HepG2 (cell line): ENCODE data around the gene KIAA0930. TPM values are rescaled to one million over a fixed set of nuclear protein-coding genes. Genes with fewer than 3 reads are reported as not detected.
"Not testable (repeated sequence)": the region's sequence is repeated elsewhere in the genome, so short reads cannot be mapped to it uniquely, and the experiment has no call there.

Experiments
- ATAC-seq: fragments of 200-7000 bp; cut with Tn5 transposase; 3 replicates; pipeline ENCODE4 v1.9.1; 2020; ENCODE audit warnings: mild to moderate bottlenecking, moderate library complexity
- BruUV-seq: library from RNA; stranded (reverse); fragments of 400-500 nt; replicated peaks from 2 replicates; lab custom pipeline; 2021; lab: Mats Ljungman, UMichigan
- CTCF ChIA-PET: fragments of 300-600 bp; formaldehyde crosslinking; extraction: SDS; loops from one replicate; lab custom pipeline; 2021; ENCODE audit warnings: low total read pairs, inconsistent platforms, low intra/inter-chr PET ratio; lab: Yijun Ruan, JAX
- POLR2A ChIA-PET: fragments of 350-600 bp; sonication (Branson Sonifier 250); formaldehyde crosslinking; loops from one replicate; lab custom pipeline; 2020; ENCODE audit warnings: antibody characterized with exemption, inconsistent platforms; lab: Yijun Ruan, JAX
- DNase-seq: peaks from one replicate; pipeline ENCODE4 v3.0.0-alpha.2; 2015; ENCODE audit warnings: low spot score
- FAIRE-seq: peaks from 3 replicates; lab custom pipeline; 2011; peaks lifted over from hg19 to GRCh38; lab: Jason Lieb, UNC
- H2AFZ ChIP-seq: one replicate; pipeline ENCODE4 v1.6.1; 2011; ENCODE audit warnings: low read length, inconsistent platforms
- H3K27ac ChIP-seq: fragments of 300-600 bp; 3 replicates; pipeline ENCODE4 v1.8.0; 2011; ENCODE audit warnings: mixed run types, mild to moderate bottlenecking, mixed read lengths, low read length, inconsistent platforms; ENCODE audit not compliant: insufficient read depth; ENCODE audit errors: extremely low read length
- H3K27me3 ChIP-seq, 2 experiments: fragments of 200-600 bp in 1 of 2; 2 replicates in 1 of 2; 3 replicates in 1 of 2; pipeline versions ENCODE4 v1.6.0 to v1.8.0; 2011; ENCODE audit warnings: low read length in 2 of 2, mild to moderate bottlenecking in 2 of 2, moderate library complexity in 2 of 2, inconsistent platforms in 1 of 2; ENCODE audit not compliant: insufficient read depth in 2 of 2, control insufficient read depth in 1 of 2
- H3K36me3 ChIP-seq, 2 experiments: fragments of 200-600 bp in 1 of 2; replicated peaks in 1 of 2; 2 replicates in 1 of 2; 3 replicates in 1 of 2; pipeline versions ENCODE4 v1.5.1 to v1.8.0; 2011; ENCODE audit warnings: low read length in 2 of 2, inconsistent platforms in 1 of 2; ENCODE audit not compliant: insufficient read depth in 2 of 2, control insufficient read depth in 1 of 2
- H3K4me1 ChIP-seq: 2 replicates; pipeline ENCODE4 v1.5.1; 2012; ENCODE audit warnings: low read length, inconsistent platforms; ENCODE audit not compliant: insufficient read depth
- H3K4me2 ChIP-seq: 2 replicates; pipeline ENCODE4 v1.6.0; 2011; ENCODE audit warnings: low read depth, low read length, inconsistent platforms
- H3K4me3 ChIP-seq, 3 experiments: fragments of 200-600 bp in 1 of 3; sonication (generic), shearing (Covaris generic) in 1 of 3; replicated peaks in 1 of 3; 2 replicates each; pipeline ENCODE4 v1.5.1; 2011 to 2016; ENCODE audit warnings: low read length in 3 of 3, inconsistent platforms in 2 of 3, low read depth in 2 of 3, mild to moderate bottlenecking in 2 of 3, control low read depth in 1 of 3, mixed read lengths in 1 of 3; ENCODE audit not compliant: insufficient read depth in 1 of 3
- H3K79me2 ChIP-seq: one replicate; pipeline ENCODE4 v1.6.1; 2011; ENCODE audit warnings: low read length, inconsistent platforms; ENCODE audit not compliant: insufficient read depth
- H3K9ac ChIP-seq: 2 replicates; pipeline ENCODE4 v1.6.0; 2011; ENCODE audit warnings: mild to moderate bottlenecking, low read depth, low read length, inconsistent platforms; ENCODE audit not compliant: insufficient read depth
- H3K9me3 ChIP-seq: 2 replicates; pipeline ENCODE4 v1.5.1; 2012; ENCODE audit warnings: mild to moderate bottlenecking, low read length
- H4K20me1 ChIP-seq: 2 replicates; pipeline ENCODE4 v1.6.0; 2011; ENCODE audit warnings: inconsistent platforms, mild to moderate bottlenecking, low read length, moderate library complexity; ENCODE audit not compliant: insufficient read depth
- IRF2 ChIP-seq: IDR thresholded peaks from 2 replicates; pipeline ENCODE4 v1.6.1; 2018; ENCODE audit warnings: missing genetic modification reagents, missing compliant biosample characterization
- KAT8 ChIP-seq: IDR thresholded peaks from 2 replicates; pipeline ENCODE4 v1.6.1; 2016; ENCODE audit warnings: missing genetic modification reagents, missing compliant biosample characterization
- ZNF121 ChIP-seq: sonication (generic); formaldehyde crosslinking; IDR thresholded peaks from 2 replicates; pipeline ENCODE4 v1.5.0; 2020; ENCODE audit warnings: mild to moderate bottlenecking, missing genetic modification reagents
- ZNF460 ChIP-seq: sonication (generic); formaldehyde crosslinking; IDR thresholded peaks from 2 replicates; pipeline ENCODE4 v1.5.1; 2020; ENCODE audit warnings: missing genetic modification reagents, mild to moderate bottlenecking, borderline replicate concordance
- ZNF737 ChIP-seq: sonication (generic); formaldehyde crosslinking; IDR thresholded peaks from 2 replicates; pipeline ENCODE4 v1.5.0; 2020; ENCODE audit warnings: missing genetic modification reagents, mild to moderate bottlenecking, borderline replicate concordance
- WGBS: methylation state at CpG from one replicate; pipeline ENCODE4 v1.1.6; 2017; ENCODE audit warnings: low lambda C conversion rate; 5-methylcytosine and 5-hydroxymethylcytosine counted together
- in situ Hi-C: cut with HindIII; loops from 2 replicates; pipeline ENCODE4 v1.10.0; 2017; ENCODE audit warnings: low pct_unique_long_range_greater_than_20kb; ENCODE audit not compliant: extremely low pct_ligation_motif_present
- intact Hi-C: fragments of 100-400 bp; cut with micrococcal nuclease; formaldehyde crosslinking; loops from one replicate; pipeline ENCODE4 v1.10.0; 2022; ENCODE audit not compliant: unreplicated experiment
- polyA plus RNA-seq, 8 experiments: library from polyadenylated mRNA; depleted of rRNA in 3 of 8; stranded (reverse) in 7 of 8; unstranded in 1 of 8; fragments of >200 nt; fragmentation: Illumina TruSeq in 4 of 8; extraction: Trizol in 4 of 8; gene quantifications; 2 replicates each; pipeline versions ENCODE4 v1.2.1 to v1.2.3, GENCODE V29; 2011 to 2016; ENCODE audit warnings: low read depth in 4 of 8, missing spikeins in 1 of 8, mixed read lengths in 1 of 8; ENCODE audit not compliant: insufficient read depth in 1 of 8
- total RNA-seq, 5 experiments: library from RNA; depleted of rRNA; stranded (reverse); fragments of >200 nt; fragmentation: Illumina TruSeq; extraction: Trizol; gene quantifications; 2 replicates each; pipeline ENCODE4 v1.2.3, GENCODE V29; 2016; ENCODE audit warnings: low read depth in 1 of 5
- TF ChIP-seq, protein P1 (sequence below): sonication (generic); formaldehyde crosslinking; IDR thresholded peaks from 2 replicates; pipeline ENCODE4 v1.5.1; 2020; ENCODE audit warnings: mild to moderate bottlenecking, missing genetic modification reagents, moderate library complexity
- TF ChIP-seq, protein P2 (sequence below): sonication (generic); formaldehyde crosslinking; IDR thresholded peaks from 2 replicates; pipeline ENCODE4 v1.9.0; 2022; ENCODE audit warnings: missing genetic modification reagents, mild to moderate bottlenecking, borderline replicate concordance

Gene KIAA0930
- total and polyA plus RNA-seq, 2 of the 13 experiments (the other 11 are each of a cell fraction or from before 2014, with no cell fraction given), result 27.0 to 38.2 TPM

DNA sequence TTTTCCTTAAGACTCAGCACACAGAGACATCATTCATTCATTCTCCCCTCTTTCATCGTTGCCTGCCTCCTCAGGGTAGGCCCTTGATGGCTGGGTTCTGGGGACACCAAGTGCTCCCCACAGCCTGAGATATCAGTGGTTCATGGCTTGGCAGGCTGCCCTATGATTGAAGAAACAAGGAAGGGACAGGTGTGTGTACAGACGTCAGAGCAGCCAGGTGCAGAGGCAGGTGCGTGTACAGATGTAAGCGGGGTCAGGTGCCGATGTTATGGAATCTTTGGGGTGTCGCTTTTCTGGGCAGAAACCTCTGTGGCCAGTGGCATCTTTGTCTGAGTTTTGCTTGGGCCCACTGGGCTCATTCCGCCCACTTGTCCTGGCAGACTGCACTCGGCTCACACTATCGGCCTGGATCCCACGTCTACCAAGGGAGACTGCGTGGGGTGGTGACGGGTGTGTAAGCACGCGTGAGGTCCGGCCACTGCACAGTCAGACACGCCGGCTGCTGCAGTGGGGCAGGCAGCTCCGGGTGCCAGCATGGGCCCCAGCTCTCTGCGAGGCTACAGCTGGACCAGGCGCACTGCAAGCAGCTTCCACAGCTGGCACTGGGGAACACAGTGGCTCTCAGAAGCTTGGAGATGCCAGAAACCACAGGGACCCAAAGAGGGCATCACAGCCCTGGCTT lies 20.9 kb upstream of the KIAA0930 start:
- POLR2A ChIA-PET, result interaction anchor here (1.9 to 2.0 kb wide), 2 partner anchors 11 to 15 kb away, joined by 7 to 9 read pairs; no protein-coding TSS in a partner anchor
- in situ Hi-C loops, result loop anchor here (5.0 kb wide), 1 partner anchor 159 kb away; no protein-coding TSS in a partner anchor
- Histone ChIP-seq H2AFZ (no peak overlapping the region), H3K36me3 (no peaks in the 10 kb centered on the region), H4K20me1 (no peaks in the 10 kb centered on the region), H3K9ac (no peak overlapping the region), H3K27me3 (peaks cover 7 to 18% of the 10 kb centered on the region in 2 experiments; a peak in 4 of 5 replicates), H3K4me3 (0 out of 6 replicates have a peak overlapping the region, but pooled peaks of 1 of the 3 experiments have one; percentile 26), H3K4me1 (peaks cover 46% of the 10 kb centered on the region), H3K79me2 (no peaks in the 10 kb centered on the region), H3K4me2 (peak overlapping the region; percentile 33; the same call in 1 of the 2 replicates), H3K27ac (no peak overlapping the region), H3K9me3 (no peaks in the 10 kb centered on the region)
- no peak for ATAC-seq
- intact Hi-C loops, result loop anchor here (2.0 to 10.0 kb wide), 5 partner anchors 15 to 293 kb away; no protein-coding TSS in a partner anchor
- no TSS peak for BruUV-seq
- TF ChIP-seq IRF2 (CRISPR knock-in tag) (no peak), KAT8 (CRISPR knock-in tag) (no peak), ZNF737 (CRISPR knock-in tag) (no peak)
- WGBS, result 67% methylated on average over 17 of the region's 20 CpGs
- no peak for DNase-seq
- no peak for FAIRE-seq
- CTCF ChIA-PET, result no interaction called here

DNA sequence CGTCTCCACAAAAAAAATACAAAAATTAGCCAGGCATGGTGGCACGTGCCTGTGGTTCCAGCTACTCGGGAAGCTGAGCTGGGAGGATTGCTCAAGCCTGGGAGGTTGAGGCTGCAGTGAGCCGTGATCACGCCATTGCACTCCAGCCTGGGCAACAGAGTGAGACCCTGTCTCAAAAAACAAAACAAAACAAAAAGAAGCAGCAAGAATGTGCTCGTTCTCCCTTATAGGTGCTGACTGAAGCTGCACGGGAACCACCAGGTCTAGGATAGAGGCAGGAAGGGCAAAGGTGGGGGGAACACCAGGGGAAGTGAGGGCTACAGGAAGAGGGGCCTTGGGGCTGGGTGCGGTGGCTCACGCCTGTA lies 19.7 kb upstream of the KIAA0930 start:
- H3K9me3 ChIP-seq, H2AFZ ChIP-seq, DNase-seq, H4K20me1 ChIP-seq, H3K79me2 ChIP-seq, POLR2A ChIA-PET, ATAC-seq, H3K9ac ChIP-seq, CTCF ChIA-PET, BruUV-seq, H3K27ac ChIP-seq, H3K4me3 ChIP-seq, FAIRE-seq, H3K36me3 ChIP-seq: not testable (repeated sequence)
- Histone ChIP-seq H3K4me1 (peaks cover 46% of the 10 kb centered on the region), H3K27me3 (peaks cover 7 to 18% of the 10 kb centered on the region in 2 experiments; a peak in 4 of 5 replicates), H3K4me2 (peak overlapping the region; percentile 57)
- in situ Hi-C loops, result loop anchor here (5.0 kb wide), 1 partner anchor 158 kb away; no protein-coding TSS in a partner anchor
- under 1% methylated on average over 9 of the region's 9 CpGs for WGBS
- TF ChIP-seq, protein P1, sequence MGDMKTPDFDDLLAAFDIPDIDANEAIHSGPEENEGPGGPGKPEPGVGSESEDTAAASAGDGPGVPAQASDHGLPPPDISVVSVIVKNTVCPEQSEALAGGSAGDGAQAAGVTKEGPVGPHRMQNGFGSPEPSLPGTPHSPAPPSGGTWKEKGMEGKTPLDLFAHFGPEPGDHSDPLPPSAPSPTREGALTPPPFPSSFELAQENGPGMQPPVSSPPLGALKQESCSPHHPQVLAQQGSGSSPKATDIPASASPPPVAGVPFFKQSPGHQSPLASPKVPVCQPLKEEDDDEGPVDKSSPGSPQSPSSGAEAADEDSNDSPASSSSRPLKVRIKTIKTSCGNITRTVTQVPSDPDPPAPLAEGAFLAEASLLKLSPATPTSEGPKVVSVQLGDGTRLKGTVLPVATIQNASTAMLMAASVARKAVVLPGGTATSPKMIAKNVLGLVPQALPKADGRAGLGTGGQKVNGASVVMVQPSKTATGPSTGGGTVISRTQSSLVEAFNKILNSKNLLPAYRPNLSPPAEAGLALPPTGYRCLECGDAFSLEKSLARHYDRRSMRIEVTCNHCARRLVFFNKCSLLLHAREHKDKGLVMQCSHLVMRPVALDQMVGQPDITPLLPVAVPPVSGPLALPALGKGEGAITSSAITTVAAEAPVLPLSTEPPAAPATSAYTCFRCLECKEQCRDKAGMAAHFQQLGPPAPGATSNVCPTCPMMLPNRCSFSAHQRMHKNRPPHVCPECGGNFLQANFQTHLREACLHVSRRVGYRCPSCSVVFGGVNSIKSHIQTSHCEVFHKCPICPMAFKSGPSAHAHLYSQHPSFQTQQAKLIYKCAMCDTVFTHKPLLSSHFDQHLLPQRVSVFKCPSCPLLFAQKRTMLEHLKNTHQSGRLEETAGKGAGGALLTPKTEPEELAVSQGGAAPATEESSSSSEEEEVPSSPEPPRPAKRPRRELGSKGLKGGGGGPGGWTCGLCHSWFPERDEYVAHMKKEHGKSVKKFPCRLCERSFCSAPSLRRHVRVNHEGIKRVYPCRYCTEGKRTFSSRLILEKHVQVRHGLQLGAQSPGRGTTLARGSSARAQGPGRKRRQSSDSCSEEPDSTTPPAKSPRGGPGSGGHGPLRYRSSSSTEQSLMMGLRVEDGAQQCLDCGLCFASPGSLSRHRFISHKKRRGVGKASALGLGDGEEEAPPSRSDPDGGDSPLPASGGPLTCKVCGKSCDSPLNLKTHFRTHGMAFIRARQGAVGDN, result 0 out of 2 replicates have a peak, but pooled peaks have one; percentile 8
- TF ChIP-seq ZNF121 (CRISPR knock-in tag) (peak; percentile 89), ZNF460 (CRISPR knock-in tag) (peak; percentile 80)
- TF ChIP-seq, protein P2, sequence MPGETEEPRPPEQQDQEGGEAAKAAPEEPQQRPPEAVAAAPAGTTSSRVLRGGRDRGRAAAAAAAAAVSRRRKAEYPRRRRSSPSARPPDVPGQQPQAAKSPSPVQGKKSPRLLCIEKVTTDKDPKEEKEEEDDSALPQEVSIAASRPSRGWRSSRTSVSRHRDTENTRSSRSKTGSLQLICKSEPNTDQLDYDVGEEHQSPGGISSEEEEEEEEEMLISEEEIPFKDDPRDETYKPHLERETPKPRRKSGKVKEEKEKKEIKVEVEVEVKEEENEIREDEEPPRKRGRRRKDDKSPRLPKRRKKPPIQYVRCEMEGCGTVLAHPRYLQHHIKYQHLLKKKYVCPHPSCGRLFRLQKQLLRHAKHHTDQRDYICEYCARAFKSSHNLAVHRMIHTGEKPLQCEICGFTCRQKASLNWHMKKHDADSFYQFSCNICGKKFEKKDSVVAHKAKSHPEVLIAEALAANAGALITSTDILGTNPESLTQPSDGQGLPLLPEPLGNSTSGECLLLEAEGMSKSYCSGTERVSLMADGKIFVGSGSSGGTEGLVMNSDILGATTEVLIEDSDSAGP, result peak; percentile 23; the same call in 1 of the 2 replicates
- intact Hi-C loops, result loop anchor here (5.0 to 10.0 kb wide), 4 partner anchors 43 to 294 kb away; no protein-coding TSS in a partner anchor
